ENCODE data around the gene CASTOR1.

The CASTOR1 gene

GRCh38 chr22:30284172-30284571 is 5.1 kb downstream of the CASTOR1 start:
- DNase-seq, result no peak

- no peak for DNase-seq
Measured at GRCh38 chr22:30283342-30283741, 6.0 kb downstream of the CASTOR1 start.

- DNase-seq, result no peak
Measured at GRCh38 chr22:30282616-30283046, 6.7 kb downstream of the CASTOR1 start.

GRCh38 chr22:30280505-30280904 is 8.8 kb downstream of the CASTOR1 start:
- DNase-seq, result no peak

GRCh38 chr22:30279932-30280331 is 9.4 kb downstream of the CASTOR1 start:
- no peak for DNase-seq

GRCh38 chr22:30279046-30279788 is 10.1 kb downstream of the CASTOR1 start:
- DNase-seq, result no peak

- DNase-seq, result no peak
Measured at GRCh38 chr22:30277547-30278344, 11.6 kb downstream of the CASTOR1 start.

- no peak for DNase-seq
Measured at GRCh38 chr22:30276039-30276438, 13.3 kb downstream of the CASTOR1 start.

- no peak for DNase-seq
Measured at GRCh38 chr22:30275625-30276024, 13.7 kb downstream of the CASTOR1 start.

- no peak for DNase-seq
Measured at GRCh38 chr22:30274437-30274812, 14.9 kb downstream of the CASTOR1 start.

GRCh38 chr22:30273711-30274436 is 15.4 kb downstream of the CASTOR1 start:
- no peak for DNase-seq

GRCh38 chr22:30272781-30273601 is 16.3 kb downstream of the CASTOR1 start:
- DNase-seq, result peak in 1 of 2 experiments; percentile 35

- no peak for DNase-seq
Measured at GRCh38 chr22:30270832-30271231, 18.5 kb downstream of the CASTOR1 start.

GRCh38 chr22:30268331-30268730 is 21.0 kb downstream of the CASTOR1 start:
- no peak for DNase-seq

GRCh38 chr22:30267382-30268302 is 21.7 kb downstream of the CASTOR1 start:
- DNase-seq, result no peak

- peak in 1 of 2 experiments; percentile 39 for DNase-seq
Measured at GRCh38 chr22:30266445-30267381, 22.6 kb downstream of the CASTOR1 start, which contains the start of gene OSM. OSM (minus strand) TSS chr22:30266851; CDS start chr22:30266799, 52 bp downstream.

- no peak for DNase-seq
Measured at GRCh38 chr22:30265823-30266444, 23.4 kb downstream of the CASTOR1 start.

GRCh38 chr22:30265131-30265720 is 24.1 kb downstream of the CASTOR1 start:
- DNase-seq, result no peak

GRCh38 chr22:30263883-30264282 is 25.4 kb downstream of the CASTOR1 start:
- no peak for DNase-seq
